Esophagus squamous epithelium (tissue), 5 donors: ENCODE data around the gene DCC. TPM values are rescaled to one million over a fixed set of nuclear protein-coding genes. Genes with fewer than 3 reads are reported as not detected.
"Not testable (repeated sequence)": the region's sequence is repeated elsewhere in the genome, so short reads cannot be mapped to it uniquely, and the experiment has no call there.

Experiments
- DNase-seq: peaks from one replicate; lab custom pipeline; 2025; lab: John Stamatoyannopoulos, UW
- H3K27ac ChIP-seq, 4 donors: fragments of 200-600 bp; sonication (generic); one replicate each; pipeline ENCODE4 v1.5.1; 2016 to 2019; ENCODE audit warnings: mild to moderate bottlenecking in 1 of 4
- H3K27me3 ChIP-seq, 4 donors: fragments of 200-600 bp; sonication (generic); 1 replicate in 3 of 4; 2 replicates in 1 of 4; pipeline versions ENCODE4 v1.5.1 to v1.6.0; 2017 to 2021; ENCODE audit warnings: antibody characterized with exemption in 1 of 4
- H3K36me3 ChIP-seq, 3 donors: fragments of 200-600 bp; sonication (generic); one replicate each; pipeline ENCODE4 v1.5.1; 2016 to 2019
- H3K4me1 ChIP-seq, 3 donors: fragments of 200-600 bp; sonication (generic); one replicate each; pipeline ENCODE4 v1.5.1; 2017 to 2019
- H3K4me3 ChIP-seq, 4 donors: fragments of 200-600 bp; sonication (generic); 1 replicate in 3 of 4; 2 replicates in 1 of 4; pipeline ENCODE4 v1.5.1; 2016 to 2019; ENCODE audit warnings: mild to moderate bottlenecking in 2 of 4, moderate library complexity in 1 of 4
- H3K9me3 ChIP-seq, 3 donors: fragments of 200-600 bp; sonication (generic); one replicate each; pipeline ENCODE4 v1.5.1; 2016 to 2019
- CTCF ChIP-seq, 6 experiments: fragments of 450-650 bp in 4 of 6; fragments of 200-600 bp in 2 of 6; sonication (generic) in 2 of 6; IDR thresholded peaks; one replicate each; pipeline ENCODE4 v1.5.1; 2016 to 2019; ENCODE audit warnings: antibody characterized with exemption in 6 of 6, mild to moderate bottlenecking in 4 of 6, moderate library complexity in 4 of 6
- POLR2A ChIP-seq, 4 donors: fragments of 450-650 bp; IDR thresholded peaks; one replicate each; pipeline ENCODE4 v1.6.1; 2017; ENCODE audit warnings: antibody characterized with exemption in 4 of 4, mild to moderate bottlenecking in 4 of 4, moderate library complexity in 3 of 4
- WGBS, 2 donors: methylation state at CpG; one replicate each; pipeline ENCODE4 v1.1.5; 2018; 5-methylcytosine and 5-hydroxymethylcytosine counted together
- intact Hi-C: fragments of 100-400 bp; cut with DNase I; formaldehyde crosslinking; loops from one replicate; pipeline ENCODE4 v1.15.0; 2022
- total RNA-seq, 4 donors: library from RNA; depleted of rRNA; stranded (reverse); fragments of >200 nt; gene quantifications; one replicate each; pipeline ENCODE4 v1.1.0, GENCODE V29; 2016
- donor health status: DM: yes; HTN: yes; CAD: no.

The DCC gene
- total RNA-seq, 4 donors from 2014 or later = 0.06 to 0.95 TPM; not detected in 2

GRCh38 chr18:52353589-52353988, 13.6 kb downstream of the DCC start:
- 37 to 63% methylated on average over 4 of the region's 4 CpGs for WGBS, 2 donors
- DNase-seq = no peak
- H3K27me3 ChIP-seq = no peaks in the 10 kb centered on the region
- intact Hi-C loops = no loop called here
- TF ChIP-seq POLR2A (IDR thresholded peaks at IDR 0.05) = no peak
- no peak for TF ChIP-seq CTCF (IDR thresholded peaks at IDR 0.05)
- no peak overlapping the region for H3K27ac ChIP-seq
- H3K4me1 ChIP-seq = no peaks in the 10 kb centered on the region
- H3K4me3 ChIP-seq = no peak overlapping the region
- no peaks in the 10 kb centered on the region for H3K36me3 ChIP-seq
- H3K9me3 ChIP-seq = peaks cover 0 to 4% (median 0%) of the 10 kb centered on the region in 3 donors

- no peak for TF ChIP-seq CTCF (IDR thresholded peaks at IDR 0.05)
- TF ChIP-seq POLR2A (IDR thresholded peaks at IDR 0.05) = no peak
- Histone ChIP-seq H3K36me3 (no peaks in the 10 kb centered on the region), H3K4me1 (no peaks in the 10 kb centered on the region), H3K27me3 (no peaks in the 10 kb centered on the region), H3K27ac (no peak overlapping the region), H3K4me3 (no peak overlapping the region), H3K9me3 (no peaks in the 10 kb centered on the region)
- no peak for DNase-seq
- 86% methylated on average over 1 of the region's 1 CpG for WGBS, 2 donors
- intact Hi-C loops = no loop called here
Observed at GRCh38 chr18:52363861-52364260, 23.9 kb downstream of the DCC start.

- H3K4me1 ChIP-seq, H3K27ac ChIP-seq, H3K9me3 ChIP-seq, DNase-seq, H3K36me3 ChIP-seq, intact Hi-C loops, H3K27me3 ChIP-seq, H3K4me3 ChIP-seq: not testable (repeated sequence)
- WGBS, 2 donors = no CpG with 5 or more reads among the region's 27 CpGs
Observed at GRCh38 chr18:52366851-52367250, 26.9 kb downstream of the DCC start.

- Histone ChIP-seq H3K36me3 (no peaks in the 10 kb centered on the region), H3K9me3 (no peaks in the 10 kb centered on the region), H3K27ac (no peak overlapping the region), H3K27me3 (no peaks in the 10 kb centered on the region), H3K4me3 (no peak overlapping the region), H3K4me1 (no peaks in the 10 kb centered on the region)
- TF ChIP-seq CTCF (IDR thresholded peaks at IDR 0.05) (no peak), POLR2A (IDR thresholded peaks at IDR 0.05) (no peak)
- intact Hi-C loops = no loop called here
- DNase-seq = no peak
- WGBS, 2 donors = 31 to 37% methylated on average over 3 of the region's 3 CpGs
Observed at GRCh38 chr18:52367953-52368742, 28.2 kb downstream of the DCC start.

GRCh38 chr18:52370841-52371240, 30.8 kb downstream of the DCC start:
- WGBS, 2 donors = 78 to 87% methylated on average over 2 of the region's 2 CpGs
- H3K36me3 ChIP-seq = no peaks in the 10 kb centered on the region
- DNase-seq = no peak
- no peaks in the 10 kb centered on the region for H3K27me3 ChIP-seq
- no peak overlapping the region for H3K27ac ChIP-seq
- no peaks in the 10 kb centered on the region for H3K4me1 ChIP-seq
- no peak overlapping the region for H3K4me3 ChIP-seq
- no peak for TF ChIP-seq POLR2A (IDR thresholded peaks at IDR 0.05)
- no peak for TF ChIP-seq CTCF (IDR thresholded peaks at IDR 0.05)
- intact Hi-C loops = no loop called here
- H3K9me3 ChIP-seq = peaks cover 0 to 3% (median 0%) of the 10 kb centered on the region in 3 donors
